GM19395 (cell line): ENCODE measurements around the gene TMEM247.
"Not testable (repeated sequence)": the region's sequence is repeated elsewhere in the genome, so short reads cannot be mapped to it uniquely, and the experiment has no call there.

ENCODE experiments used
- ATAC-seq: cut with Tn5 transposase; IDR thresholded peaks from one replicate; pipeline ENCODE4 v1.9.1; 2021; ENCODE audit warnings: mild to moderate bottlenecking, moderate library complexity; ENCODE audit not compliant: unreplicated experiment

Gene TMEM247

GRCh38 chr2:46509804-46510203 is 30.4 kb downstream of the TMEM247 start:
- no peak for ATAC-seq

- ATAC-seq, result no peak
Measured at GRCh38 chr2:46510598-46511177, 31.3 kb downstream of the TMEM247 start.

- no peak for ATAC-seq
Measured at GRCh38 chr2:46512185-46512584, 32.8 kb downstream of the TMEM247 start.

GRCh38 chr2:46514738-46515137 is 35.4 kb downstream of the TMEM247 start:
- ATAC-seq, result no peak

- no peak for ATAC-seq
Measured at GRCh38 chr2:46517485-46517884, 38.1 kb downstream of the TMEM247 start.

GRCh38 chr2:46518861-46519260 is 39.5 kb downstream of the TMEM247 start:
- no peak for ATAC-seq

- no peak for ATAC-seq
Measured at GRCh38 chr2:46519265-46519664, 39.9 kb downstream of the TMEM247 start.

GRCh38 chr2:46520130-46520711 is 40.9 kb downstream of the TMEM247 start:
- no peak for ATAC-seq

GRCh38 chr2:46521215-46521683 is 41.9 kb downstream of the TMEM247 start:
- ATAC-seq, result no peak

- ATAC-seq, result not testable (repeated sequence)
Measured at GRCh38 chr2:46522385-46522784, 43.0 kb downstream of the TMEM247 start.

- no peak for ATAC-seq
Measured at GRCh38 chr2:46525522-46526155, 46.3 kb downstream of the TMEM247 start.

GRCh38 chr2:46528880-46529279 is 49.5 kb downstream of the TMEM247 start:
- ATAC-seq, result no peak

- no peak for ATAC-seq
Measured at GRCh38 chr2:46530639-46531038, 51.3 kb downstream of the TMEM247 start.

GRCh38 chr2:46531863-46532262 is 52.5 kb downstream of the TMEM247 start:
- ATAC-seq, result no peak
